ENCODE results near the gene CCDC197.

The CCDC197 gene

GRCh38 chr14:94001016-94001415 lies 3.9 kb downstream of the CCDC197 start:
- Histone ChIP-seq H3K27ac (ENCODE audit: extremely low read depth, low read depth, low read length) (no peak overlapping the region), H3K4me1 (ENCODE audit: control insufficient read depth, insufficient read depth, low read length) (no peaks in the 10 kb centered on the region; the same call in 1 of the 2 replicates), H3K36me3 (ENCODE audit: control insufficient read depth in 2 of 2, insufficient read depth in 1 of 2, low read length in 2 of 2) (no peaks in the 10 kb centered on the region), H3K4me3 (ENCODE audit: low read depth, low read length) (no peak overlapping the region), H3K9me3 (ENCODE audit: control insufficient read depth, insufficient read depth, low read depth, low read length) (no peaks in the 10 kb centered on the region)
- CTCF ChIA-PET = interaction anchor here (0.5 to 4.8 kb wide), 10 partner anchors 9 to 135 kb away, joined by 3 to 111 read pairs (median 6); no protein-coding TSS in a partner anchor
- TF ChIP-seq ZNF146 (tag by site-specific recombination; IDR thresholded peaks at IDR 0.05) (no peak), ZNF184 (tag by site-specific recombination; IDR thresholded peaks at IDR 0.05) (no peak), MYNN (tag by site-specific recombination; IDR thresholded peaks at IDR 0.05; ENCODE audit: borderline replicate concordance) (no peak), ZNF211 (tag by site-specific recombination; IDR thresholded peaks at IDR 0.05; ENCODE audit: low read depth) (no peak), ZNF148 (tag by site-specific recombination; IDR thresholded peaks at IDR 0.05; ENCODE audit: borderline replicate concordance) (no peak), ZNF394 (tag by site-specific recombination; IDR thresholded peaks at IDR 0.05; ENCODE audit: borderline replicate concordance) (no peak), KLF9 (tag by site-specific recombination; IDR thresholded peaks at IDR 0.05; ENCODE audit: low read depth) (no peak), KLF16 (tag by site-specific recombination; IDR thresholded peaks at IDR 0.05) (no peak), ZNF274 (IDR thresholded peaks at IDR 0.05; ENCODE audit: low read length) (no peak), ZNF274 (tag by site-specific recombination; IDR thresholded peaks at IDR 0.05; ENCODE audit: borderline replicate concordance) (no peak), ZNF639 (tag by site-specific recombination; IDR thresholded peaks at IDR 0.05) (no peak), ZSCAN16 (tag by site-specific recombination; IDR thresholded peaks at IDR 0.05) (no peak), BCL11A (tag by site-specific recombination; IDR thresholded peaks at IDR 0.05; ENCODE audit: low read depth) (no peak), ZNF132 (tag by site-specific recombination; IDR thresholded peaks at IDR 0.05; ENCODE audit: borderline replicate concordance) (no peak), ZNF292 (tag by site-specific recombination; IDR thresholded peaks at IDR 0.05; ENCODE audit: borderline replicate concordance, low read depth) (no peak), ZXDB (tag by site-specific recombination; IDR thresholded peaks at IDR 0.05) (no peak), ZNF555 (tag by site-specific recombination; conservative IDR thresholded peaks at IDR 0.05) (no peak), ZFP69B (tag by site-specific recombination; IDR thresholded peaks at IDR 0.05) (no peak), ZNF112 (tag by site-specific recombination; IDR thresholded peaks at IDR 0.05) (no peak)
- TF ChIP-seq, protein P1, sequence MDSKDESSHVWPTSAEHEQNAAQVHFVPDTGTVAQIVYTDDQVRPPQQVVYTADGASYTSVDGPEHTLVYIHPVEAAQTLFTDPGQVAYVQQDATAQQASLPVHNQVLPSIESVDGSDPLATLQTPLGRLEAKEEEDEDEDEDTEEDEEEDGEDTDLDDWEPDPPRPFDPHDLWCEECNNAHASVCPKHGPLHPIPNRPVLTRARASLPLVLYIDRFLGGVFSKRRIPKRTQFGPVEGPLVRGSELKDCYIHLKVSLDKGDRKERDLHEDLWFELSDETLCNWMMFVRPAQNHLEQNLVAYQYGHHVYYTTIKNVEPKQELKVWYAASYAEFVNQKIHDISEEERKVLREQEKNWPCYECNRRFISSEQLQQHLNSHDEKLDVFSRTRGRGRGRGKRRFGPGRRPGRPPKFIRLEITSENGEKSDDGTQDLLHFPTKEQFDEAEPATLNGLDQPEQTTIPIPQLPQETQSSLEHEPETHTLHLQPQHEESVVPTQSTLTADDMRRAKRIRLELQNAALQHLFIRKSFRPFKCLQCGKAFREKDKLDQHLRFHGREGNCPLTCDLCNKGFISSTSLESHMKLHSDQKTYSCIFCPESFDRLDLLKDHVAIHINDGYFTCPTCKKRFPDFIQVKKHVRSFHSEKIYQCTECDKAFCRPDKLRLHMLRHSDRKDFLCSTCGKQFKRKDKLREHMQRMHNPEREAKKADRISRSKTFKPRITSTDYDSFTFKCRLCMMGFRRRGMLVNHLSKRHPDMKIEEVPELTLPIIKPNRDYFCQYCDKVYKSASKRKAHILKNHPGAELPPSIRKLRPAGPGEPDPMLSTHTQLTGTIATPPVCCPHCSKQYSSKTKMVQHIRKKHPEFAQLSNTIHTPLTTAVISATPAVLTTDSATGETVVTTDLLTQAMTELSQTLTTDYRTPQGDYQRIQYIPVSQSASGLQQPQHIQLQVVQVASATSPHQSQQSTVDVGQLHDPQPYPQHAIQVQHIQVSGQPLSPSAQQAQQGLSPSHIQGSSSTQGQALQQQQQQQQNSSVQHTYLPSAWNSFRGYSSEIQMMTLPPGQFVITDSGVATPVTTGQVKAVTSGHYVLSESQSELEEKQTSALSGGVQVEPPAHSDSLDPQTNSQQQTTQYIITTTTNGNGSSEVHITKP (tag by site-specific recombination; IDR thresholded peaks at IDR 0.05) = no peak
- POLR2A ChIA-PET = no interaction called here
